ENCODE results near the gene SNRPA1. TPM values are rescaled to one million over a fixed set of nuclear protein-coding genes. Genes with fewer than 3 reads are reported as not detected.

The SNRPA1 gene
- total and polyA plus RNA-seq, 4 donors, result 34.5 to 57.7 (median 51.3) TPM

DNA sequence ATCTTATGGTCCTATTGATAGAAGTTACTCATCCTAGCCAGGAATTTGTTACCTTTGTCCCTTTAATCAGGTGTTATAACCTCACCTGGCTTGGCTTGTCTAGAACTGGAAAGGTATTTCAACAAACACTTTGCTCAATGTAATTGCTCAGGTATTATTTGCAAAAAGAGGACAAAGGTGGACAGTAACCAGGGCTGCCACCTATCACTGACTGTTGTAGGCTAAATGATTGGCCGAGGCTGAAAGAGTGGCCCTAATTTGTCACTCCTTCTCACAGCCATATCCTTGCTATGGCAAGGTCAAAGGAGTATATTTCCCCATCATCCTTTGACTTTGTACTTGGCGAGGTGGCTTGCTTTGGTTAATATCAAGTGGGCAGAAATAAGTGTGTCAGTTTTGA, 15.0 kb downstream of the SNRPA1 start:
- TF ChIP-seq, protein P1, sequence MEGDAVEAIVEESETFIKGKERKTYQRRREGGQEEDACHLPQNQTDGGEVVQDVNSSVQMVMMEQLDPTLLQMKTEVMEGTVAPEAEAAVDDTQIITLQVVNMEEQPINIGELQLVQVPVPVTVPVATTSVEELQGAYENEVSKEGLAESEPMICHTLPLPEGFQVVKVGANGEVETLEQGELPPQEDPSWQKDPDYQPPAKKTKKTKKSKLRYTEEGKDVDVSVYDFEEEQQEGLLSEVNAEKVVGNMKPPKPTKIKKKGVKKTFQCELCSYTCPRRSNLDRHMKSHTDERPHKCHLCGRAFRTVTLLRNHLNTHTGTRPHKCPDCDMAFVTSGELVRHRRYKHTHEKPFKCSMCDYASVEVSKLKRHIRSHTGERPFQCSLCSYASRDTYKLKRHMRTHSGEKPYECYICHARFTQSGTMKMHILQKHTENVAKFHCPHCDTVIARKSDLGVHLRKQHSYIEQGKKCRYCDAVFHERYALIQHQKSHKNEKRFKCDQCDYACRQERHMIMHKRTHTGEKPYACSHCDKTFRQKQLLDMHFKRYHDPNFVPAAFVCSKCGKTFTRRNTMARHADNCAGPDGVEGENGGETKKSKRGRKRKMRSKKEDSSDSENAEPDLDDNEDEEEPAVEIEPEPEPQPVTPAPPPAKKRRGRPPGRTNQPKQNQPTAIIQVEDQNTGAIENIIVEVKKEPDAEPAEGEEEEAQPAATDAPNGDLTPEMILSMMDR (IDR thresholded peaks at IDR 0.05; ENCODE audit: control extremely low read depth, extremely low read depth), result no peak
- ATAC-seq (ENCODE audit: insufficient read depth, low FRiP score), result no peak
- no peaks in the 10 kb centered on the region for H3K27me3 ChIP-seq (ENCODE audit: control insufficient read depth in 3 of 3, insufficient read depth in 3 of 3, low read length in 2 of 3)
- WGBS, 2 donors, result 94 to 95% methylated on average over 2 of the region's 2 CpGs
- no peak overlapping the region for H3K9ac ChIP-seq (ENCODE audit: insufficient read depth in 1 of 2, low read length in 2 of 2)
- H3K9me3 ChIP-seq (ENCODE audit: control insufficient read depth in 4 of 4, insufficient read depth in 3 of 4, low read length in 3 of 4), result no peaks in the 10 kb centered on the region
- no peak overlapping the region for H3K27ac ChIP-seq (ENCODE audit: low read depth in 1 of 2, low read length in 1 of 2)
- H3K36me3 ChIP-seq (ENCODE audit: control insufficient read depth in 4 of 4, insufficient read depth in 4 of 4, low read length in 4 of 4), result peaks cover 22 to 41% (median 33%) of the 10 kb centered on the region in 4 donors
- no peak overlapping the region for H3K4me3 ChIP-seq
- H3K4me1 ChIP-seq (ENCODE audit: control insufficient read depth in 5 of 5, insufficient read depth in 5 of 5, low read length in 5 of 5), result peaks cover 0 to 5% (median 0%) of the 10 kb centered on the region in 5 donors
- DNase-seq, result no peak

DNA sequence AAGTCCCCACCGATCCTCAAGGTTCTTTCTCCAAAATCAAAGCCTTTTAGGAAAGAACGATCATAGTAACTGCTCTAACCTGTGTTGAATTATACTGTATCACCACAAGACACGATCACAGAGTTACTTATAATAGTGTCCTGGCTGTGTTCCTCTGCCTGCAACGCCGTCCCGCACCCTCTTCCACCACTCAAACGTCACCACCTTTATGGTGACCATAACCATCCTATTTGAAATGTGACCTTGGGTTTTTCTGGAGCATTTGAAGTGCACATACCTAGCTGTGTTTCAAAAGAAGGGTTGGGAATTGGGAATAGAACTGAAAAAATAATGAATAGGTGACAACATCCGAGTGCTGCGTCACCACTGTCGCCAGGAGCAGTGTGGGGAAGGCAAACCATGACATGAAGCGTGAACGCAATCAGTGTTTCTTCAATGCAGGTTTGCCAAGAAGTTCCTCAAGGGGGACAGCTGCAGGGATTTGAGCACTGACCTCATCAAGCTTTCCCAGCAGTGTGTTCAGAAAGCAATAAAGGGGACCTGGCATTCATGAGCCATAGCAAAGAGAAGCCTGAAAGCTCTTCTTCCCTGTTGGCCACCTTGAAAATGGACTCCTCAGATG, 17.0 kb downstream of the SNRPA1 start:
- H3K36me3 ChIP-seq (ENCODE audit: control insufficient read depth in 4 of 4, insufficient read depth in 4 of 4, low read length in 4 of 4), result peaks cover 26 to 47% (median 43%) of the 10 kb centered on the region in 4 donors
- DNase-seq (no peak), ATAC-seq (ENCODE audit: insufficient read depth, low FRiP score) (no peak)
- H3K4me1 ChIP-seq (ENCODE audit: control insufficient read depth in 5 of 5, insufficient read depth in 5 of 5, low read length in 5 of 5), result peaks cover 0 to 5% (median 0%) of the 10 kb centered on the region in 5 donors
- H3K4me3 ChIP-seq, result peak overlapping the region; percentile 86
- no peaks in the 10 kb centered on the region for H3K27me3 ChIP-seq (ENCODE audit: control insufficient read depth in 3 of 3, insufficient read depth in 3 of 3, low read length in 2 of 3)
- H3K9ac ChIP-seq (ENCODE audit: insufficient read depth in 1 of 2, low read length in 2 of 2), result peak overlapping the region in 1 of 2 donors; percentile 77
- TF ChIP-seq, protein P1 (IDR thresholded peaks at IDR 0.05; ENCODE audit: control extremely low read depth, extremely low read depth), result no peak
- WGBS, 2 donors, result 85 to 88% methylated on average over 12 of the region's 12 CpGs
- no peaks in the 10 kb centered on the region for H3K9me3 ChIP-seq (ENCODE audit: control insufficient read depth in 4 of 4, insufficient read depth in 3 of 4, low read length in 3 of 4)
- H3K27ac ChIP-seq (ENCODE audit: low read depth in 1 of 2, low read length in 1 of 2), result peak overlapping the region; percentile 58 to 74

DNA sequence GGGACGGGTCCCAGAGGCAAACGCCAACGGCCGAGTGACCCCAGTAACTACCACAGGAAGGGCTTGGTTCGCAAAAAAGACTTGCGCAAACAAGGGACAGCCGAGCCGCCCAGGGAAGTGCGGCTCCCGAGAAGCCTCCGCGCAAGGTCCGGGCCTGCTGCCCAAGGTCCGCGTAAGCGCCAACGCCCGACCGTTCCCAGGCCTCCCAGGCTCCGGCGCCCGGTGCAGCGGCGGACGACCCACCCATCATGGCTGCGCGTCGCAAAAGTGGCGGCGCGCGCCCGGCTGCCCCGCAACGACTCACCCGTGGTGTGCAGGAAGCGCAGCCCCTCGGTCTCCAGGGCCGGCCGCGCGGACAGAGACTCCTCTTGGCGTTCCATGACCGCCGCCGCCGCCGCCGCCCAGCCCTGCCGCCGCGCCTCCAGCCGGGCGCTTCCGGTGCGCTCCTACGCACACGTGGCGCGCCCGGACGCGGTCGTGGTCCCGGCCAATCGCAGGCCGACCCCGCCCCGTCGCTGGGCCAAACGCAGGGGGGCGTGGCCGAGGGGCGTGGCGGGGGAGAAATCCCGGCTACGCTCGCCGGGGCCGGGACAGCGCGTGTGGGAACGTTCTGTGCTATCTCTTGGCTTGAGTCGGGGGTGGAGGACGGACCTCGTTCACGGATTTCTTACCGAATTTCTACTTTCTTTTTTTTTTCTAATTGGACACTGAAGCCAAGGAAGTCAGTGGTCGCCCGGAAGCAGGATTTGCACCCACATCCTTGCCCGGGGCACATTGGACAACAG, 17.8 kb downstream of the SNRPA1 start, which contains the start of gene SELENOS:
SELENOS (minus strand) TSS at position 448 of the 785 bp plus-strand sequence; CDS start at position 380, 68 bp downstream.
- H3K27me3 ChIP-seq (ENCODE audit: control insufficient read depth in 3 of 3, insufficient read depth in 3 of 3, low read length in 2 of 3), result no peaks in the 10 kb centered on the region
- H3K9ac ChIP-seq (ENCODE audit: insufficient read depth in 1 of 2, low read length in 2 of 2), result peak within 1 kb of the TSS; percentile 70 to 82
- peak; percentile 91 to 95 (median 91) for DNase-seq
- peaks cover 27 to 45% (median 44%) of the 10 kb centered on the region in 4 donors for H3K36me3 ChIP-seq (ENCODE audit: control insufficient read depth in 4 of 4, insufficient read depth in 4 of 4, low read length in 4 of 4)
- TF ChIP-seq, protein P1 (IDR thresholded peaks at IDR 0.05; ENCODE audit: control extremely low read depth, extremely low read depth), result no peak
- peak within 1 kb of the TSS; percentile 87 to 93 for H3K27ac ChIP-seq (ENCODE audit: low read depth in 1 of 2, low read length in 1 of 2)
- peak; percentile 100 for ATAC-seq (ENCODE audit: insufficient read depth, low FRiP score)
- no peaks in the 10 kb centered on the region for H3K9me3 ChIP-seq (ENCODE audit: control insufficient read depth in 4 of 4, insufficient read depth in 3 of 4, low read length in 3 of 4)
- peaks cover 0 to 5% (median 0%) of the 10 kb centered on the region in 5 donors for H3K4me1 ChIP-seq (ENCODE audit: control insufficient read depth in 5 of 5, insufficient read depth in 5 of 5, low read length in 5 of 5)
- WGBS, 2 donors, result 0 to 1% methylated on average over 73 to 91 of the region's 91 CpGs
- H3K4me3 ChIP-seq, result peak within 1 kb of the TSS; percentile 86

All from lung (tissue), 12 donors.